ENCODE results near the gene INTS14.

Gene INTS14

DNA sequence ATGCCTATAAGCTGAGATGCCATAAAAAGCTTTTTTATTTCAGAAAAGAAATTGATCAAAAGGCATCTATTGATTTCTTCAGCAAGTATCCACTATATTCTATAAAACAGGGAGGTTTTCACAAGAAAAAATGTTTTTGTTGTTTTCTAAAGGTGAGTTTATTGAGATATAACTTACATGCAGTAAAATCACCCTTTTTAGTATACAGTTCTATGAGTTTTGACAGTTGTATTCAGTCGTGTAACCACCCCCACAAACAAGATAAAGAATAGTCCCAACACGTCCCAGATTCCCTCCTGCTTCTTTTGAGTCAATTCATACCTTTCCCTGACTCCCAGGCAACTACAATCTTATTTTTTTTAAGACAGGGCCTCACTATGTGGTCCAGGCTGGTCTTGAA, 7.8 kb downstream of the INTS14 start:
- Mint-ChIP-seq H3K36me3 (ENCODE audit: low read depth) (peaks cover 33% of the 10 kb centered on the region), H3K27ac (no peak overlapping the region)
- TF ChIP-seq, protein P1, sequence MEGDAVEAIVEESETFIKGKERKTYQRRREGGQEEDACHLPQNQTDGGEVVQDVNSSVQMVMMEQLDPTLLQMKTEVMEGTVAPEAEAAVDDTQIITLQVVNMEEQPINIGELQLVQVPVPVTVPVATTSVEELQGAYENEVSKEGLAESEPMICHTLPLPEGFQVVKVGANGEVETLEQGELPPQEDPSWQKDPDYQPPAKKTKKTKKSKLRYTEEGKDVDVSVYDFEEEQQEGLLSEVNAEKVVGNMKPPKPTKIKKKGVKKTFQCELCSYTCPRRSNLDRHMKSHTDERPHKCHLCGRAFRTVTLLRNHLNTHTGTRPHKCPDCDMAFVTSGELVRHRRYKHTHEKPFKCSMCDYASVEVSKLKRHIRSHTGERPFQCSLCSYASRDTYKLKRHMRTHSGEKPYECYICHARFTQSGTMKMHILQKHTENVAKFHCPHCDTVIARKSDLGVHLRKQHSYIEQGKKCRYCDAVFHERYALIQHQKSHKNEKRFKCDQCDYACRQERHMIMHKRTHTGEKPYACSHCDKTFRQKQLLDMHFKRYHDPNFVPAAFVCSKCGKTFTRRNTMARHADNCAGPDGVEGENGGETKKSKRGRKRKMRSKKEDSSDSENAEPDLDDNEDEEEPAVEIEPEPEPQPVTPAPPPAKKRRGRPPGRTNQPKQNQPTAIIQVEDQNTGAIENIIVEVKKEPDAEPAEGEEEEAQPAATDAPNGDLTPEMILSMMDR (IDR thresholded peaks at IDR 0.05; ENCODE audit: unreplicated experiment in 3 of 3), result no peak

DNA sequence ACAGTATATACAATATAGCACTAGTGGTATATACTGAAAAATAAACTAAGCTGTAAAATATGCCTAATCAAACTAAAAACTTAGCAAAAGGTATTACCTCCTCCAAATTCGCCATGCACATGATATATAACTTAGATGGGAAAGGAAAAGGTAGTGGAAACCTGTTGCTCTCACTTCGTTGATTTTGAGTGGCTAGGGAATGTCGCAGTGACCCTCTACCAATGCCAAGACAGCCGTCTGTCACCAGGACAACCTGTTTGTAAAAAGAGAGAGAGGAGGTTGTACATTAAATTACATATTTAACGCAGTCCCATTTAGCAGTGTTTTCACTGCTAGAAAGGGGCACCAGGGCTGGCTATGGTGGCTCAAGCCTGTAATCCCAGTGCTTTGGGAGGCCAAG, 11.3 kb downstream of the INTS14 start:
- Mint-ChIP-seq H3K9me3 (no peaks in the 10 kb centered on the region), H3K27ac (no peak overlapping the region), H3K36me3 (ENCODE audit: low read depth) (peaks cover 35% of the 10 kb centered on the region), H3K4me1 (no peaks in the 10 kb centered on the region), H3K4me3 (no peak overlapping the region), H3K27me3 (ENCODE audit: low read depth) (no peaks in the 10 kb centered on the region)
- TF ChIP-seq, protein P1 (IDR thresholded peaks at IDR 0.05; ENCODE audit: unreplicated experiment in 3 of 3), result no peak

More for the DNA sequence above, 7.8 kb downstream of the INTS14 start:
- Mint-ChIP-seq H3K27me3 (ENCODE audit: low read depth) (no peaks in the 10 kb centered on the region), H3K4me3 (no peak overlapping the region), H3K9me3 (no peaks in the 10 kb centered on the region), H3K4me1 (no peaks in the 10 kb centered on the region)

DNA sequence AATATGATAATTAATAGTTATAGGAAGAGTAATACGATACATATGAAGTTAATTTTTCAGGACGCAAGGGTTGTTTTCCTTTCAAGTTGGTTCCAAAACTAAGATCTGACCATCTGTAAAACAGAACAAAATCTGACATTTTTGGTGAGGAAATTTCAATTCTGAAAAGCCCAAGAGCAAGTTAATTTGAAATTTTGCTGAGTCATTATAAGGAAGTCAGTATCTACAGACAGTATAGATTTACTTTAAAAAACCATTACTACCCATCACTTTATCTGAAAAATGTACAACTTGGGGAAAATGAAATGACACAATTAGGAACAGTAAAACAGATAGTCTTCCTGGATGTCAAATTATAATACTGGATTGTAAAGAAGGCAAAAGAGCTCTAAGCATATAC, 12.5 kb downstream of the INTS14 start:
- Mint-ChIP-seq H3K4me3 (no peak overlapping the region), H3K27me3 (ENCODE audit: low read depth) (no peaks in the 10 kb centered on the region), H3K27ac (no peak overlapping the region), H3K4me1 (no peaks in the 10 kb centered on the region), H3K9me3 (no peaks in the 10 kb centered on the region), H3K36me3 (ENCODE audit: low read depth) (peaks cover 40% of the 10 kb centered on the region)
- TF ChIP-seq, protein P1 (IDR thresholded peaks at IDR 0.05; ENCODE audit: unreplicated experiment in 3 of 3), result no peak

DNA sequence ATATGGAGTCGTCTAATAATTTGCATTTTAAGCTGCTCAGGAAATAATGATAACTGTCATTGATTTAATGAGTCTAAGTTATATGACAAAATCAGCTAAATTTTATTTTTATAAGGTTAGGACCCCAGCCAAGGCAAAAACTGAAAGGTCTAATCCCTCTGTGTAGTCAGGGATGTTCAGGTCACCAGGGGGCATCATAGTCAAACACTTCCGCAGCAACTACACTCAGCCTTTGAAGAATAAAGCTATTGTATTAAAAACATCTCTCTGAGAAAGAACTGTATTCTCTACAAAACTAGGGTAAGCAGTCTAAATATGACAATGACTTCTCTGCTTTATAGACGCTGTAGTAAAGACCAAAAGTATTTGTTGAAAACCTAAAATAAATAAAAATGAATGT, 15.0 kb downstream of the INTS14 start:
- Mint-ChIP-seq H3K4me3 (no peak overlapping the region), H3K27me3 (ENCODE audit: low read depth) (no peaks in the 10 kb centered on the region), H3K4me1 (no peaks in the 10 kb centered on the region), H3K9me3 (no peaks in the 10 kb centered on the region), H3K27ac (no peak overlapping the region), H3K36me3 (ENCODE audit: low read depth) (peaks cover 48% of the 10 kb centered on the region)
- TF ChIP-seq, protein P1 (IDR thresholded peaks at IDR 0.05; ENCODE audit: unreplicated experiment in 3 of 3), result no peak

DNA sequence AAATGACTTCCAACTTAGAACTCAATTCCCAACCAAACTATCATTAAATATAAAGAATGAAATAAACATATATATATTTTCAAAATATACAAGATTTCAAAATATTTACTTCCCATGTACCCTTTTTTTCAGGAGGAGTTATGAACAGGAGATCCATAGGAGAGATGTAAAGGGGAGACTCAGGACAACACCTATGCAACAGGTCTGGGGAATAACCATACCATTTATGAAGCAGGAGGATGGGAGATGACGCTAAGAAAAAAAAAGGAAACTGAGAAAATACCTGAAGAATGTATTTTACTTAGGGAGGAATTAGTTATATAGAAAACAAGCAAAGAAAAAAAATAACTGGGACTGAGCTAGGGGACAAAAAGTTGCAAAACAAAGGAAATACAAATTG, 23.8 kb downstream of the INTS14 start:
- Mint-ChIP-seq H3K9me3 (no peaks in the 10 kb centered on the region), H3K36me3 (ENCODE audit: low read depth) (peaks cover 66% of the 10 kb centered on the region), H3K4me1 (no peaks in the 10 kb centered on the region), H3K27ac (no peak overlapping the region), H3K4me3 (no peak overlapping the region), H3K27me3 (ENCODE audit: low read depth) (no peaks in the 10 kb centered on the region)
- TF ChIP-seq, protein P1 (IDR thresholded peaks at IDR 0.05; ENCODE audit: unreplicated experiment in 3 of 3), result no peak

DNA sequence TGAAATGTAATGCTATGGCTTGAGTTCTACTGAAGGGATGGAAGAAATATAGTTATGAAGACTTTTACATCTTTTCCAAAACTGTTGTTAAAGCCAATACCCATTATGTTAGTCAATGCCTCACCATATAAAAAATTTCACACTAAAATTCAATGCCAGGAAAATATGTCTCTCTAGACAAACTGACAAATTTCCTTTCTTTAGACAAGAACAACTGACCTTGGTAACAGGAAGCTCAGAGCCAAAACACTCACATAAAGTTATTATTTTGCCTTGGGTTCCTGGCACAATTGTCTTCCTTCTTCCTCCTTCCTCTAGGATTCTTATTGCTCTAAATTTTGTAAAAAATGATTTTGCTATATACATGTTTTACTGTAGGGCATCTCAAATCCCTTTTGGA, 26.7 kb downstream of the INTS14 start:
- TF ChIP-seq, protein P1 (IDR thresholded peaks at IDR 0.05; ENCODE audit: unreplicated experiment in 3 of 3), result no peak
- Mint-ChIP-seq H3K36me3 (ENCODE audit: low read depth) (peaks cover 60% of the 10 kb centered on the region), H3K4me3 (no peak overlapping the region), H3K4me1 (no peaks in the 10 kb centered on the region), H3K9me3 (no peaks in the 10 kb centered on the region), H3K27ac (peak overlapping the region in 1 of 3 experiments; percentile 68), H3K27me3 (ENCODE audit: low read depth) (no peaks in the 10 kb centered on the region)
